ENCODE data around the gene LGI2.

LGI2 gene

GRCh38 chr4:25001509-25001908 is 29.2 kb downstream of the LGI2 start:
- no peak for TF ChIP-seq CTCF (IDR thresholded peaks at IDR 0.05; ENCODE audit: low read depth, low read length)
- in situ Hi-C loops (cut with HindIII; ENCODE audit: low sequenced_read_pairs), result no loop called here
- no peak overlapping the region for H3K4me3 ChIP-seq (ENCODE audit: low read depth, low read length)
- DNase-seq (ENCODE audit: low read depth, low spot score), result no peak

DNA sequence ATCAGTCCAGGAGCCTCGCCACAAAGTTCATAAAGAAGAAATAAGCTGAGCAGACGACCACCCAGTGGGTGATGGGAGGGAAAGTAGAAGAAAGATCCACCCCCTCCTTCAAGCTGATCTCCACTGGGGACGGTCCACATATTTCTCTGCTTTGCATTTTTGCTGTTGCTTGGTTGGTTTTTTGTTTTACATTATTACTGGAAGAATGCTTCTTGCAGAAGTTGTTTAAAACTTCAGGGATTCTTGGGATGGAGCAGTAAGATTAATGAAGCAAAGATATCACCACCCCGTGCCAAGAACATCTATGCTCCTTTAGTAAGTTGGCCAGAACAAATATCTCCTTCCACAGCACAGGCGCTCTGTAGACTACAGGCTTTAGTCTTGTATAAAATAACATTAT is 30.1 kb downstream of the LGI2 start:
- H3K4me3 ChIP-seq (ENCODE audit: low read depth, low read length), result no peak overlapping the region
- in situ Hi-C loops (cut with HindIII; ENCODE audit: low sequenced_read_pairs), result no loop called here
- DNase-seq (ENCODE audit: low read depth, low spot score), result no peak
- TF ChIP-seq CTCF (IDR thresholded peaks at IDR 0.05; ENCODE audit: low read depth, low read length), result no peak

DNA sequence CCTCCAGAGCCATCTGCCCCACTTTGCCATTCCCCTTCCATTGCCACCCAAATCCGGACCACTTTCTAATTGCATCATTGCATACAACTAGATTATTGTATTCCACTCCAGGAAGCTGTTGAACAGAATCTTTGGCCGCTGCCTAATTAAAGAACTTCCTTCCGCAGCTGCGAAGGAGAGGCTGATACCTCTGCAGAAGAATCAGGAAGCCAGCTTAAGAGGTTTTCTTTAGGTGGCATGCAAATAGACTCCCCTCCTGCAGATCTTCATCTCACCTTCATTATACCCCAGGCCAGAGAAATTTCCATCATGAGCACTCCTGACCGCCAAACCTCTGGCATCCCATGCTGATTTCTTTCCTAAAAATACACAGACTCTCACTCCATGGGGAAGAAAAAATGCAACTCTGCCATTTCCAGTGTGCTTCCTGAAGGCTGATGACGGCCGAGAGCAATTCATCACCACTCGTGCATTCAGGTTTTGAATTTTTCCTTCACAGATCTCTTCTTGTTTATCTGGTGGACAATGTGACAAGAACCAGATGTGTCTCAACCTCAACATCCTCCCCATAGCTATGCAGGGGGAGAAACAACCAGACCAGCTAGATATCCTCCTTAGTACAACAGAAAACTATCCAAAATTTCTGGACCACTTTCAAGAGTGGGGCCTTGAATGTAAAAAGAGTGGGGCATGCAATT is 31.2 kb downstream of the LGI2 start:
- H3K4me3 ChIP-seq (ENCODE audit: low read depth, low read length), result no peak overlapping the region
- TF ChIP-seq CTCF (IDR thresholded peaks at IDR 0.05; ENCODE audit: low read depth, low read length), result no peak
- in situ Hi-C loops (cut with HindIII; ENCODE audit: low sequenced_read_pairs), result no loop called here
- no peak for DNase-seq (ENCODE audit: low read depth, low spot score)

- H3K4me3 ChIP-seq (ENCODE audit: low read depth, low read length), result no peak overlapping the region
- TF ChIP-seq CTCF (IDR thresholded peaks at IDR 0.05; ENCODE audit: low read depth, low read length), result no peak
- no peak for DNase-seq (ENCODE audit: low read depth, low spot score)
- in situ Hi-C loops (cut with HindIII; ENCODE audit: low sequenced_read_pairs), result no loop called here
Measured at GRCh38 chr4:24995346-24995919, 35.3 kb downstream of the LGI2 start.

DNA sequence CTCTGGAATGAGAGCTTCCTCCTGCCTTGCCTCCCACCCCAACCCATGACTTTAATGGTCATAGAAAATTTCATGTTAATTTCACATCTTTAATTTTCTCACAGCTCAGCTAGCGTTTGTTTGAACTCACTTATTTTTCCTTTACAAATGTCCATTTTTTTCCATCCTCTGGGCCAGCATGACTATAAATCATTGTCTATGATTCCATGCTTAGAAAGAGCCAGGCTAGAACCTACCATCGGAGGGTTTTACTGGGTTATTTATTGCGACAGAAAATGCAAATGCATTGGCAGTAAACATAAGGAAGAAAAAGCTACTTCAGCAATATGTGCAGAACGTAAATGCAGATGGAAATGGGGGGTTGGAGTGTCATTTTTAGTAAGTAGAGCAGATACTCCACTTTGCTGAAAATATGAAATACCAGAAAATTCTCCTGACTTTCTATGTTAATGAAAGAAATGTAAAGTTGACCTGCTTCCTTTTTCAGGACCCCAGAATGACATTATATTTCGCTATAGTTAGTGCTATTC is 37.1 kb downstream of the LGI2 start:
- no peak overlapping the region for H3K4me3 ChIP-seq (ENCODE audit: low read depth, low read length)
- no peak for TF ChIP-seq CTCF (IDR thresholded peaks at IDR 0.05; ENCODE audit: low read depth, low read length)
- DNase-seq (ENCODE audit: low read depth, low spot score), result no peak
- in situ Hi-C loops (cut with HindIII; ENCODE audit: low sequenced_read_pairs), result no loop called here

GRCh38 chr4:24992968-24993367 is 37.8 kb downstream of the LGI2 start:
- TF ChIP-seq CTCF (IDR thresholded peaks at IDR 0.05; ENCODE audit: low read depth, low read length), result no peak
- in situ Hi-C loops (cut with HindIII; ENCODE audit: low sequenced_read_pairs), result no loop called here
- no peak for DNase-seq (ENCODE audit: low read depth, low spot score)
- no peak overlapping the region for H3K4me3 ChIP-seq (ENCODE audit: low read depth, low read length)
